ENCODE data around the gene RNF144A. TPM values are rescaled to one million over a fixed set of nuclear protein-coding genes. Genes with fewer than 3 reads are reported as not detected.
A peak's percentile ranks its signal among the peaks of the same experiment; 100 is the strongest.

RNF144A gene
- total and polyA plus RNA-seq, 10 of the 15 experiments (the other 5 are each of a cell fraction or from before 2014, with no cell fraction given): 0.02 to 12.1 (median 0.48) TPM; not detected in 1

GRCh38 chr2:6877402-6878304 is 39.6 kb upstream of the RNF144A start, which contains the start of gene RSAD2:
Gene RSAD2, plus strand, starts transcription at chr2:6877777. Its CDS starts 24 bp downstream, at chr2:6877801.
- peaks cover 13% of the 10 kb centered on the region for H3K4me1 ChIP-seq (ENCODE audit: control insufficient read depth, insufficient read depth, low read length)
- peak within 1 kb of the TSS; percentile 39; the same call in 1 of the 2 replicates for H3K4me3 ChIP-seq
- no TSS peak for BruUV-seq (replicated peaks)
- peak within 1 kb of the TSS; percentile 88 for H3K4me2 ChIP-seq (ENCODE audit: control insufficient read depth, insufficient read depth)
- WGBS (ENCODE audit: insufficient coverage, insufficient replicate concordance, low lambda C conversion rate, missing lambda C conversion rate): 32% methylated on average over 10 of the region's 10 CpGs
- SMC1A ChIA-PET (ENCODE audit: uncharacterized antibody, unreplicated experiment): interaction anchor here (1.0 to 3.1 kb wide), 7 partner anchors 10 to 177 kb away, joined by 3 to 25 read pairs (median 4); partner anchors contain the start of gene CMPK2
- no peaks in the 10 kb centered on the region for H4K20me1 ChIP-seq (ENCODE audit: control insufficient read depth, insufficient read depth)
- no peaks in the 10 kb centered on the region; the same call in 1 of the 2 replicates for H3K79me2 ChIP-seq (ENCODE audit: control insufficient read depth, insufficient read depth, low read length)
- intact Hi-C loops (cut with micrococcal nuclease; ENCODE audit: unreplicated experiment): no loop called here
- RAD21 ChIA-PET (ENCODE audit: unreplicated experiment): interaction anchor here (0.9 to 1.6 kb wide), 4 partner anchors 12 to 39 kb away, joined by 3 to 6 read pairs (median 5); partner anchors contain the start of gene CMPK2
- H2AFZ ChIP-seq (ENCODE audit: control insufficient read depth, low read depth, low read length): peak within 1 kb of the TSS; percentile 52
- H3K27ac ChIP-seq (ENCODE audit: control insufficient read depth, insufficient read depth): no peak within 1 kb of the TSS
- in situ Hi-C loops (cut with MboI): no loop called here
- DNase-seq (ENCODE audit: low read depth, low spot score) (peak; percentile 15), FAIRE-seq (peak; percentile 56), ATAC-seq (peak; percentile 84)
- peak within 1 kb of the TSS; percentile 46; the same call in 1 of the 2 replicates for H3K9ac ChIP-seq (ENCODE audit: control insufficient read depth, insufficient read depth, low read length)
- 0 out of 3 replicates have a peak, but pooled peaks cover 2% of the 10 kb centered on the region for H3K9me3 ChIP-seq (replicated peaks; ENCODE audit: control insufficient read depth, insufficient read depth, low read length)
- peaks cover 0 to 2% of the 10 kb centered on the region in 2 experiments; a peak in 1 of 4 replicates for H3K27me3 ChIP-seq (replicated peaks in 1 of 2; ENCODE audit: control insufficient read depth in 2 of 2, insufficient read depth in 2 of 2, low read length in 1 of 2)
- H3K36me3 ChIP-seq (ENCODE audit: control insufficient read depth in 2 of 2, insufficient read depth in 2 of 2, low read length in 1 of 2): no peaks in the 10 kb centered on the region
- POLR2A ChIA-PET: interaction anchor here (0.8 to 1.4 kb wide), 3 partner anchors 10 to 137 kb away, joined by 3 to 6 read pairs (median 4); partner anchors contain the start of gene CMPK2
- TF ChIP-seq RCOR1 (conservative IDR thresholded peaks at IDR 0.05; ENCODE audit: low read depth, low read length): no peak
- TF ChIP-seq E4F1 (IDR thresholded peaks at IDR 0.05; ENCODE audit: borderline replicate concordance, partially characterized antibody): no peak
- TF ChIP-seq CBX3 (IDR thresholded peaks at IDR 0.05; ENCODE audit: borderline replicate concordance, low read depth): no peak
- TF ChIP-seq LARP7 (IDR thresholded peaks at IDR 0.05): no peak
- TF ChIP-seq GABPA (IDR thresholded peaks at IDR 0.05; ENCODE audit: low read depth): no peak
- TF ChIP-seq SIN3A (IDR thresholded peaks at IDR 0.05; ENCODE audit: low read depth, low read length): no peak
- TF ChIP-seq BCL11A (IDR thresholded peaks at IDR 0.05; ENCODE audit: low read depth, low read length): no peak
- TF ChIP-seq SREBF2 (IDR thresholded peaks at IDR 0.05; ENCODE audit: low read length): no peak
- TF ChIP-seq PKNOX1 (IDR thresholded peaks at IDR 0.05): no peak
- no peak for TF ChIP-seq MXI1 (IDR thresholded peaks at IDR 0.05; ENCODE audit: low read depth, low read length)
- no peak for TF ChIP-seq RELB (IDR thresholded peaks at IDR 0.05; ENCODE audit: low read depth)
- TF ChIP-seq ZNF592 (IDR thresholded peaks at IDR 0.05): no peak
- no peak for TF ChIP-seq IRF4 (IDR thresholded peaks at IDR 0.05; ENCODE audit: low read depth, low read length)
- CTCF ChIA-PET: interaction anchor here (0.7 to 4.4 kb wide), 10 partner anchors 9 to 1150 kb away, joined by 3 to 31 read pairs (median 6); partner anchors contain the start of gene CMPK2
